PC-9 (cell line): ENCODE data around the gene METTL13.

ENCODE experiments used
- EZH2 ChIP-seq: fragments of 200-600 bp; sonication (generic); IDR thresholded peaks from 2 replicates; pipeline ENCODE4 v1.8.0; 2017; ENCODE audit warnings: antibody characterized with exemption, low read depth
- TF ChIP-seq, protein P1 (sequence below): fragments of 200-600 bp; sonication (generic); conservative IDR thresholded peaks from 2 replicates; pipeline ENCODE4 v1.6.1; 2017; ENCODE audit warnings: mixed run types, antibody characterized with exemption, mild to moderate bottlenecking, moderate library complexity

DNA sequence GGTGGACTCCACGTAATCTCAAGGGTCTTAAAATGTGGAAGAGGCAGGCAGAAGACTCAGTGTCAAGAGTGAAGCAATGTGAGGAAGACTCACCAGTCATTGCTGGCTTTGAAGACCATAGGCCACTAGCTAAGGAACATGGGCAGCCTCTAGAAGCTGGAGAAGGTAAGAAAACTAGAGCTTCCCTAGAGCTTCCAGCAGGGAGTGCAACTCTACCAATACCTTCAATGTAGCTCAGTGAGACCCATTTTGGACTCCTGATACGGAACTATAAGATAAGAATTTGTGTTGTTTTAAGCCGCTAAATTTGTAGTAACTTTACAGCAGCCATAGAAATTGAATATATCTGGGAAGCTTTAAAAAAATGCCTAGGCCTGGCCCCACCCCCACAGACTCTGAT, 18.9 kb downstream of the METTL13 start:
- TF ChIP-seq, protein P1, sequence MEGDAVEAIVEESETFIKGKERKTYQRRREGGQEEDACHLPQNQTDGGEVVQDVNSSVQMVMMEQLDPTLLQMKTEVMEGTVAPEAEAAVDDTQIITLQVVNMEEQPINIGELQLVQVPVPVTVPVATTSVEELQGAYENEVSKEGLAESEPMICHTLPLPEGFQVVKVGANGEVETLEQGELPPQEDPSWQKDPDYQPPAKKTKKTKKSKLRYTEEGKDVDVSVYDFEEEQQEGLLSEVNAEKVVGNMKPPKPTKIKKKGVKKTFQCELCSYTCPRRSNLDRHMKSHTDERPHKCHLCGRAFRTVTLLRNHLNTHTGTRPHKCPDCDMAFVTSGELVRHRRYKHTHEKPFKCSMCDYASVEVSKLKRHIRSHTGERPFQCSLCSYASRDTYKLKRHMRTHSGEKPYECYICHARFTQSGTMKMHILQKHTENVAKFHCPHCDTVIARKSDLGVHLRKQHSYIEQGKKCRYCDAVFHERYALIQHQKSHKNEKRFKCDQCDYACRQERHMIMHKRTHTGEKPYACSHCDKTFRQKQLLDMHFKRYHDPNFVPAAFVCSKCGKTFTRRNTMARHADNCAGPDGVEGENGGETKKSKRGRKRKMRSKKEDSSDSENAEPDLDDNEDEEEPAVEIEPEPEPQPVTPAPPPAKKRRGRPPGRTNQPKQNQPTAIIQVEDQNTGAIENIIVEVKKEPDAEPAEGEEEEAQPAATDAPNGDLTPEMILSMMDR = no peak
- no peak for TF ChIP-seq EZH2
